ENCODE data around the gene COPRS. TPM values are rescaled to one million over a fixed set of nuclear protein-coding genes. Genes with fewer than 3 reads are reported as not detected.
A peak's percentile ranks its signal among the peaks of the same experiment; 100 is the strongest.

The COPRS gene
- total and polyA plus RNA-seq, 2 of the 4 experiments (the other 2 are of a cell fraction): 95.3 to 123 TPM

DNA sequence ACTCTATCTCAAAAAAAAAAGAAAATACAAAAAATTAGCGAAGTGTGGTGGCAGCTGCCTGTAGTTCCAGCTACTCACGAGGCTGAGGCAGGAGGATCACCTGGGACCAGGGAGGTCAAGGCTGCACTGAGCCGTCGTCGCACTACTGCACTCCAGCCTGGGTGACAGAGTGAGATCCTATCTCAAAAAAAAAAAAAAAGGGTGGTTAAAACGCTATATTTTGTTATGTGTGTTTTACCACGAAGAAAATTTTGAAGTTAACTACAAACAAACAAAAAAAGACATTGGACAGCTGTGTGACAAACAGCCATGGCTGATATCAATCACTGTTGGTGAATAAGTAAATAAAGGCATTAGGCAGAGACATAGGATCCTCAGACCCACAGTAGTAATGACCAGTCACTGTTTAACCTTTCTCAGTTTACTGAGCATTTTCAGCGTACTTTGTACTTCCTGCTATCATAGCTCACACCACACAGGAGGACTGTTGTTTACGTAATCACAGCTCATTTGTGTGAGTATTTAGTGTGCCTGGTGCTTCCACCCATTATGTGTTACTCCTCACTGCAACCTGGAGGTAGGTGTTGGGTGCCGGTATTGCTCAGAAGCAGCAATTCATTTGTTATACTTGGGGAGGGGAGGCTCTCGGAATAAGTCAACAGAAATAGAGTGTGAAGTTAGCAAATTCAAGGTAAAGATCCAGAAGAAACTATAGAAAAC lies 55.4 kb downstream of the COPRS start:
- Histone ChIP-seq H3K9me1 (ENCODE audit: insufficient read depth, low read length) (no peaks in the 10 kb centered on the region; the same call in 1 of the 2 replicates), H3K27ac (ENCODE audit: insufficient read depth, low read length) (no peak overlapping the region), H4K20me1 (ENCODE audit: insufficient read depth, low read length) (no peaks in the 10 kb centered on the region), H3K36me3 (ENCODE audit: control insufficient read depth, insufficient read depth, low read length) (no peaks in the 10 kb centered on the region), H3K18ac (ENCODE audit: low read depth, low read length) (no peak overlapping the region), H4K5ac (ENCODE audit: low read depth, low read length) (no peak overlapping the region), H2BK120ac (ENCODE audit: low read depth, low read length) (no peak overlapping the region), H3K4me2 (ENCODE audit: low read depth, low read length) (no peak overlapping the region), H3K56ac (ENCODE audit: extremely low read depth, insufficient read depth, low read length) (no peak overlapping the region), H4K91ac (ENCODE audit: insufficient read depth, low read depth, low read length) (no peak overlapping the region), H3K4me3 (ENCODE audit: insufficient read depth, low read depth, low read length) (no peak overlapping the region), H3K9me3 (ENCODE audit: control insufficient read depth, insufficient read depth, low read length) (no peaks in the 10 kb centered on the region), H3K9ac (ENCODE audit: low read depth, low read length) (no peak overlapping the region), H3K4ac (ENCODE audit: low read depth, low read length) (no peak overlapping the region), H3K14ac (replicated peaks; ENCODE audit: low read depth, low read length) (0 out of 2 replicates have a peak overlapping the region, but pooled peaks have one; percentile 32), H4K8ac (ENCODE audit: low read depth in 2 of 2, low read length in 2 of 2) (no peak overlapping the region), H2AK5ac (ENCODE audit: low read depth, low read length) (no peak overlapping the region), H3K27me3 (ENCODE audit: control insufficient read depth, insufficient read depth, low read length) (no peaks in the 10 kb centered on the region), H2AFZ (replicated peaks; ENCODE audit: low read length, poor library complexity) (no peak overlapping the region), H3K4me1 (ENCODE audit: control insufficient read depth, insufficient read depth, low read length) (no peaks in the 10 kb centered on the region), H2BK15ac (ENCODE audit: low read depth, low read length) (no peak overlapping the region), H3K79me1 (ENCODE audit: low read depth in 1 of 2, low read length in 2 of 2) (no peaks in the 10 kb centered on the region), H2BK5ac (ENCODE audit: low read depth, low read length, poor library complexity, severe bottlenecking) (no peak overlapping the region), H3K23ac (ENCODE audit: low read depth, low read length) (no peak overlapping the region), H2BK20ac (ENCODE audit: low read depth, low read length) (no peak overlapping the region), H2AK9ac (replicated peaks; ENCODE audit: low read depth, low read length, poor library complexity) (no peak overlapping the region)
- DNase-seq: peak; percentile 52
- TF ChIP-seq POLR2A (IDR thresholded peaks at IDR 0.05; ENCODE audit: low read depth, low read length) (no peak), RCOR1 (IDR thresholded peaks at IDR 0.05; ENCODE audit: insufficient replicate concordance, low read length) (no peak), CEBPB (IDR thresholded peaks at IDR 0.05; ENCODE audit: low read depth, low read length) (0 out of 2 replicates have a peak, but pooled peaks have one; percentile 6)
- 28% methylated on average over 2 of the region's 11 CpGs; no CpG with 5 or more reads in 1 of the 2 experiments for WGBS, 2 experiments (ENCODE audit: extremely low coverage in 2 of 2, insufficient read length in 1 of 2)
- intact Hi-C loops (cut with micrococcal nuclease) (no loop called here), dilution Hi-C loops (cut with HindIII; ENCODE audit: low sequenced_read_pairs, unreplicated experiment) (no loop called here), in situ Hi-C loops (cut with MboI; ENCODE audit: low sequenced_read_pairs) (no loop called here)
- no TSS peak for BruUV-seq (replicated peaks)
- ChIA-PET POLR2A (ENCODE audit: unreplicated experiment) (no interaction called here), CTCF (interaction anchor here (0.6 kb wide), 2 partner anchors 21 to 28 kb away, joined by 3 read pairs; no protein-coding TSS in a partner anchor)
- ATAC-seq (ENCODE audit: low read depth): peak; percentile 49; the same call in 1 of the 2 replicates
